K562 (cell line): ENCODE data around the gene HINT3. TPM values are rescaled to one million over a fixed set of nuclear protein-coding genes. Genes with fewer than 3 reads are reported as not detected.

ENCODE experiments used
- ATAC-seq: fragments of 200-7000 bp; cut with Tn5 transposase; 3 replicates; pipeline ENCODE4 v1.9.1; 2020; ENCODE audit warnings: moderate library complexity
- BruUV-seq: library from RNA; stranded (reverse); fragments of 400-500 nt; replicated peaks from 2 replicates; lab custom pipeline; 2021; lab: Mats Ljungman, UMichigan
- CTCF ChIA-PET: fragments of 300-600 bp; formaldehyde crosslinking; extraction: SDS; loops from one replicate; lab custom pipeline; 2021; ENCODE audit warnings: low intra/inter-chr PET ratio; lab: Yijun Ruan, JAX
- POLR2A ChIA-PET: fragments of 300-600, 350-650 bp; sonication (Branson Sonifier 250); formaldehyde crosslinking; extraction: SDS; loops from one replicate; lab custom pipeline; 2021; ENCODE audit warnings: antibody characterized with exemption, inconsistent platforms; lab: Yijun Ruan, JAX
- DNase-seq, 4 experiments: peaks; one replicate each; pipeline versions ENCODE4 v3.0.0 to v3.0.0-alpha.2; 2011 to 2018; ENCODE audit warnings: low spot score in 3 of 4, mixed read lengths in 3 of 4; ENCODE audit errors: extremely low read depth in 1 of 4
- FAIRE-seq: peaks from 2 replicates; lab custom pipeline; 2011; peaks lifted over from hg19 to GRCh38; lab: Jason Lieb, UNC
- H2AFZ ChIP-seq: 2 replicates; pipeline ENCODE4 v1.6.0; 2011; ENCODE audit warnings: low read depth, low read length, control low read depth, inconsistent platforms
- H3K27ac ChIP-seq: fragments of 200-600 bp; 3 replicates; pipeline ENCODE4 v1.8.0; 2011; ENCODE audit warnings: low read depth, mild to moderate bottlenecking, control low read depth, inconsistent platforms, low read length, moderate library complexity, mixed read lengths; ENCODE audit errors: extremely low read depth
- H3K27me3 ChIP-seq, 2 experiments: fragments of 300-600 bp in 1 of 2; 2 replicates in 1 of 2; 3 replicates in 1 of 2; pipeline versions ENCODE4 v1.6.0 to v1.8.0; 2011; ENCODE audit warnings: inconsistent platforms in 2 of 2, low read length in 2 of 2, mild to moderate bottlenecking in 1 of 2, mixed read lengths in 1 of 2, moderate library complexity in 1 of 2; ENCODE audit not compliant: control insufficient read depth in 2 of 2, insufficient read depth in 2 of 2
- H3K36me3 ChIP-seq: fragments of 300-600 bp; 3 replicates; pipeline ENCODE4 v1.8.0; 2011; ENCODE audit warnings: mild to moderate bottlenecking, low read length, inconsistent platforms; ENCODE audit not compliant: control insufficient read depth, insufficient read depth
- H3K4me1 ChIP-seq, 2 experiments: fragments of 200-600 bp in 1 of 2; replicated peaks in 1 of 2; 2 replicates in 1 of 2; 3 replicates in 1 of 2; pipeline versions ENCODE4 v1.5.1 to v1.8.0; 2011; ENCODE audit warnings: inconsistent platforms in 2 of 2, low read length in 2 of 2, mild to moderate bottlenecking in 1 of 2, mixed read lengths in 1 of 2, moderate library complexity in 1 of 2; ENCODE audit not compliant: control insufficient read depth in 2 of 2, insufficient read depth in 2 of 2
- H3K4me2 ChIP-seq: 2 replicates; pipeline ENCODE4 v1.6.1; 2011; ENCODE audit warnings: low read length, control low read depth, inconsistent platforms, mixed read lengths; ENCODE audit not compliant: insufficient read depth
- H3K4me3 ChIP-seq: fragments of 200-600 bp; sonication (generic), shearing (Covaris generic); 2 replicates; pipeline ENCODE4 v1.5.1; 2016; ENCODE audit warnings: control low read depth, inconsistent platforms
- H3K79me2 ChIP-seq: fragments of 200-600 bp; 3 replicates; pipeline ENCODE4 v1.8.0; 2011; ENCODE audit warnings: low read length, inconsistent platforms; ENCODE audit not compliant: control insufficient read depth, insufficient read depth
- H3K9ac ChIP-seq, 2 experiments: 2 replicates each; pipeline versions ENCODE4 v1.6.0 to v1.6.1; 2011; ENCODE audit warnings: low read depth in 2 of 2, low read length in 2 of 2, control low read depth in 1 of 2, inconsistent platforms in 1 of 2, mild to moderate bottlenecking in 1 of 2, mixed read lengths in 1 of 2; ENCODE audit not compliant: insufficient read depth in 1 of 2
- H3K9me1 ChIP-seq: one replicate; pipeline ENCODE4 v1.6.0; 2011; ENCODE audit warnings: inconsistent platforms, mild to moderate bottlenecking, low read length, moderate library complexity; ENCODE audit not compliant: control insufficient read depth, insufficient read depth
- H3K9me3 ChIP-seq: replicated peaks from 2 replicates; pipeline ENCODE4 v1.5.1; 2011; ENCODE audit warnings: low read depth, low read length, inconsistent platforms; ENCODE audit not compliant: control insufficient read depth, insufficient read depth
- H4K20me1 ChIP-seq: replicated peaks from 2 replicates; pipeline ENCODE4 v1.6.1; 2011; ENCODE audit warnings: low read length, inconsistent platforms, mixed read lengths; ENCODE audit not compliant: control insufficient read depth, insufficient read depth
- FOXP1 ChIP-seq: sonication (generic); formaldehyde crosslinking; IDR thresholded peaks from 2 replicates; pipeline ENCODE4 v1.8.0; 2022; ENCODE audit warnings: mild to moderate bottlenecking, missing genetic modification reagents
- MXI1 ChIP-seq: IDR thresholded peaks from 2 replicates; pipeline ENCODE4 v1.6.1; 2011; ENCODE audit warnings: low read depth, mild to moderate bottlenecking, improper control_type of control experiment, low read length
- PRDM10 ChIP-seq: fragments of 450-650 bp; IDR thresholded peaks from 2 replicates; pipeline ENCODE4 v1.6.1; 2018; ENCODE audit not compliant: partially characterized antibody
- PTRF ChIP-seq: fragments of 450-650 bp; IDR thresholded peaks from 2 replicates; pipeline ENCODE4 v1.6.1; 2016; ENCODE audit warnings: mild to moderate bottlenecking, missing genetic modification characterization, missing compliant biosample characterization
- ZNF311 ChIP-seq: fragments of 250-450 bp; sonication (Bioruptor Pico); IDR thresholded peaks from 2 replicates; pipeline ENCODE4 v1.4.0; 2020; ENCODE audit warnings: mild to moderate bottlenecking, moderate library complexity
- ZNF79 ChIP-seq: fragments of 250-450 bp; sonication (Bioruptor Pico); IDR thresholded peaks from 2 replicates; pipeline ENCODE4 v1.4.0; 2020; ENCODE audit warnings: low read depth, mild to moderate bottlenecking, moderate library complexity
- WGBS: fragments of 100-300 bp; shearing (Covaris generic); methylation state at CpG from one replicate; pipeline ENCODE4 v1.1.6; 2016; ENCODE audit warnings: low coverage, mixed read lengths; ENCODE audit not compliant: insufficient coverage; ENCODE audit errors: missing lambda C conversion rate; 5-methylcytosine and 5-hydroxymethylcytosine counted together
- in situ Hi-C: fragments of 300-500 bp; cut with MboI; formaldehyde crosslinking; loops from 4 replicates; pipeline ENCODE4 v1.15.0; 2018; ENCODE audit warnings: inconsistent platforms, mixed read lengths
- intact Hi-C: fragments of 100-400 bp; cut with micrococcal nuclease; formaldehyde crosslinking; loops from 2 replicates; pipeline ENCODE4 v1.14.2; 2022
- polyA plus RNA-seq, 8 experiments: library from polyadenylated mRNA; depleted of rRNA in 4 of 8; stranded (reverse) in 5 of 8; unstranded in 3 of 8; fragments of >200 nt; fragmentation: Nextera tagmentation in 2 of 8; fragmentation: Illumina TruSeq in 1 of 8; extraction: Ambion mirVana in 2 of 8; extraction: Trizol in 1 of 8; gene quantifications; 2 replicates each; pipeline versions ENCODE4 v1.2.1 to v1.2.3, GENCODE V29; 2011 to 2014; ENCODE audit warnings: inconsistent platforms in 1 of 8, missing spikeins in 1 of 8
- total RNA-seq, 7 experiments: library from RNA; depleted of rRNA in 6 of 7; stranded (reverse); fragments of >200 nt in 6 of 7; fragmentation: Illumina TruSeq in 2 of 7; extraction: Trizol in 2 of 7; gene quantifications; 2 replicates each; pipeline versions ENCODE4 v1.2.1 to v1.2.3, GENCODE V29; 2011 to 2021; ENCODE audit warnings: low replicate concordance in 1 of 7

Gene HINT3
- total and polyA plus RNA-seq, 9 of the 15 experiments (the other 6 are each of a cell fraction or from before 2014, with no cell fraction given): 1.4 to 16.6 (median 10.8) TPM

- CTCF ChIA-PET: no interaction called here
- POLR2A ChIA-PET: no interaction called here
- Histone ChIP-seq H2AFZ (peak overlapping the region; percentile 63), H3K79me2 (no peaks in the 10 kb centered on the region), H3K4me3 (no peak overlapping the region), H3K27me3 (no peaks in the 10 kb centered on the region), H3K4me1 (peaks cover 29 to 63% of the 10 kb centered on the region in 2 experiments), H3K9me1 (no peaks in the 10 kb centered on the region), H4K20me1 (no peaks in the 10 kb centered on the region), H3K4me2 (no peak overlapping the region; the same call in 1 of the 2 replicates), H3K36me3 (no peaks in the 10 kb centered on the region), H3K9me3 (peaks cover 5% of the 10 kb centered on the region; the same call in 1 of the 2 replicates), H3K9ac (no peak overlapping the region), H3K27ac (no peak overlapping the region)
- in situ Hi-C loops: no loop called here
- intact Hi-C loops: no loop called here
- WGBS: 49% methylated on average over 6 of the region's 6 CpGs
- BruUV-seq: no TSS peak
- DNase-seq (peak; percentile 41 to 74 (median 56)), FAIRE-seq (peak; percentile 61), ATAC-seq (peak; percentile 52)
- no peak for TF ChIP-seq MXI1
- TF ChIP-seq ZNF311 (CRISPR knock-in tag): no peak
- peak; percentile 63 for TF ChIP-seq PRDM10
- TF ChIP-seq PTRF (tag): no peak
- no peak for TF ChIP-seq ZNF79 (CRISPR knock-in tag)
- TF ChIP-seq FOXP1 (CRISPR knock-in tag): no peak
Observed at GRCh38 chr6:125950293-125950692, 6.3 kb upstream of the HINT3 start.
